Kidney epithelial cell (primary cell): ENCODE results near the gene MAN1C1. TPM values are rescaled to one million over a fixed set of nuclear protein-coding genes. Genes with fewer than 3 reads are reported as not detected.

ENCODE experiments used
- DNase-seq: peaks from one replicate; pipeline ENCODE4 v3.0.0-alpha.2; 2010; ENCODE audit warnings: low read depth
- H3K27me3 ChIP-seq: 2 replicates; pipeline ENCODE4 v1.6.0; 2011; ENCODE audit warnings: low read length; ENCODE audit not compliant: control insufficient read depth, insufficient read depth
- H3K36me3 ChIP-seq: 2 replicates; pipeline ENCODE4 v1.5.1; 2011; ENCODE audit warnings: low read length; ENCODE audit not compliant: control insufficient read depth, insufficient read depth
- H3K4me3 ChIP-seq: 2 replicates; pipeline ENCODE4 v1.5.1; 2011; ENCODE audit warnings: low read depth, mild to moderate bottlenecking, control low read depth, low read length
- CTCF ChIP-seq: IDR thresholded peaks from 2 replicates; pipeline ENCODE4 v1.5.1; 2011; ENCODE audit warnings: mild to moderate bottlenecking, moderate library complexity, low read length, control low read depth, inconsistent platforms; ENCODE audit not compliant: insufficient read depth, poor library complexity, severe bottlenecking
- total RNA-seq: library from RNA; depleted of rRNA; stranded (reverse); fragments of >200 nt; gene quantifications from 2 replicates; pipeline ENCODE4 v1.2.3, GENCODE V29; 2015

Gene MAN1C1
- total RNA-seq, 1 donor from 2014 or later: 1.4 TPM

DNA sequence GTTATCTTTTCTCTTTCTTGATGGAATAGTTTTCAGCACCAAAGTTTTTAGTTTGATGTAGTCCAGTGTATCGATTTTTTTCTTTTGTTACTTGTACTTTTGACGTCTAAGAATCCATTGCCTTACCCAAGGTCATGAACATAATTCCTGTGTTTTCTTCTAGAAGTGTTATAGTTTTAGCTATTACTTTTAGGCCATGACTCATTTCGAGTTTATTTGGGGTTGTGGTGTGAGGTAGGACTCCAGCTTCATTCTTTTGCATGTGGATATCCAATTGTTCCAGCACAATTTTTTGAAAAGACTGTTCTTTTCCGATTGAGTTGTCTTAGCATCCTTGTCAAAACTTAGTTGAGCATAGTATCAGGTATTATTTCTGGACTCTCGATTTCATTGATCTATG lies 104.0 kb downstream of the MAN1C1 start:
- H3K36me3 ChIP-seq: no peaks in the 10 kb centered on the region
- no peak overlapping the region for H3K4me3 ChIP-seq
- peaks cover 6% of the 10 kb centered on the region for H3K27me3 ChIP-seq
- no peak for DNase-seq
- no peak for TF ChIP-seq CTCF

GRCh38 chr1:25723250-25723880 lies 106.8 kb downstream of the MAN1C1 start:
- no peak for TF ChIP-seq CTCF
- H3K27me3 ChIP-seq: peaks cover 8% of the 10 kb centered on the region
- no peak for DNase-seq

DNA sequence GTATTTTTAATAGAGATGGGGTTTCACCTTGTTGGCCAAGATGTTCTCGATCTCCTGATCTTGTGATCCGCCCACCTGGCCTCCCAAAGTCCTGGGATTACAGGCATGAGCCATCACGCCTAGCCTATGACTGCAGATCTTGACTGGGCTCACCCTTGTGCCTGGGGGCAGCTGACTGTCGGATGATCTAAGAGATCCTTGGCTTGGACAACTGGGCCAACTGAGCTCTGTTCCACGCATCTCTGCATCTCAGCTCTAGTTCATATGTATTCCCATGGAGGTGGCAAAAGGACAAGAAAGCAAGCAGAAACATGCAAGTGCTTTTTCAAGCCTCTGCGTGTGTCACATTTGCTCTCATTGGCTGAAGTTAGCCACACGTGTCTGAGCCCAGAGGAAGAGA lies 107.6 kb downstream of the MAN1C1 start:
- no peak for DNase-seq
- H3K4me3 ChIP-seq: no peak overlapping the region
- TF ChIP-seq CTCF: no peak
- peaks cover 8% of the 10 kb centered on the region for H3K27me3 ChIP-seq
- no peaks in the 10 kb centered on the region for H3K36me3 ChIP-seq

More at GRCh38 chr1:25723250-25723880, 106.8 kb downstream of the MAN1C1 start:
- Histone ChIP-seq H3K36me3 (no peaks in the 10 kb centered on the region), H3K4me3 (no peak overlapping the region)

DNA sequence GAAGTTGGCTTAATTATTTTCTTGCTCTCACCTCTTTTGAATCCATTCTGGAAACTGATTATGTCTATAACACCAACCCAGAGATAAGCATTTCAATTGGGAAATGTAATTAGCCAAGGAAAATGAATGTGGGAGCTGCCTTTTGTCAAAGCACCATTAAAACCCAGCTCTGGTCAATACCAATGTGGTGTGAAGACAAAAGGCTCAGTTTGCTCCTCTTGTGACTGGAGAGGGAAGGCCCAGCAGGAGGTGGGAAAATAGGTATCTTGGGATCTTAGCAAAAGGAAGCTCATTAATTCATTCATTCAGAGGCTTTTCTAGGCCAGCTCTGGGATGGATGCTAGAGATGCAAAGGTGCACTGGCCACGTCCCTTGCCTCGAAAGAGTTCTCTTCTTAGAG lies 108.4 kb downstream of the MAN1C1 start:
- TF ChIP-seq CTCF: no peak
- H3K27me3 ChIP-seq: peaks cover 8% of the 10 kb centered on the region
- H3K4me3 ChIP-seq: no peak overlapping the region
- no peaks in the 10 kb centered on the region for H3K36me3 ChIP-seq
- no peak for DNase-seq

DNA sequence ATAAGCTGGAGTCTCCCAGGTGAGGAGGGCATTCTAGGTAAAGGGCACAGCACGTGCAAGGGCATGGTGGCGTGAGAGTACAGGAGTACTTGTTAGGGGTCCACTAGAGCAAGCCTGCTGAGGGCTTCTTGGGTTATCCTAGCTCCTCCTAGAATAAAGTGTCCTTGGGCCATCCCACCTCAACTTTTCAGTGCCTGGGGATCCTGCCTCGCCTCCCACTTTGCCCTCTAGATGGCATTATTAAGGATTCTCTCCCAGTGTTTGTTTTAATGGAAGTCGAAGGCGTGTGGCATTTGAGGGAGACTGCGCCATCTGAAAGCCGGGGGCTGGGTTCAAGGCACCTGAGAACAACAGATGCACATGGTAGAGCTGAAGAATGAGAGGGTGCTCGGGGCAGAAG lies 108.9 kb downstream of the MAN1C1 start:
- H3K4me3 ChIP-seq: no peak overlapping the region
- DNase-seq: no peak
- H3K27me3 ChIP-seq: peaks cover 8% of the 10 kb centered on the region
- H3K36me3 ChIP-seq: no peaks in the 10 kb centered on the region
- no peak for TF ChIP-seq CTCF

- DNase-seq: no peak
- no peak for TF ChIP-seq CTCF
- no peaks in the 10 kb centered on the region for H3K36me3 ChIP-seq
- peaks cover 8% of the 10 kb centered on the region for H3K27me3 ChIP-seq
- H3K4me3 ChIP-seq: no peak overlapping the region
These were observed 110.5 kb downstream of the MAN1C1 start for GRCh38 chr1:25727088-25727487.
